ENCODE data around the gene CAGE1. TPM values are rescaled to one million over a fixed set of nuclear protein-coding genes. Genes with fewer than 3 reads are reported as not detected.

CAGE1 gene
- total and polyA plus RNA-seq, 4 donors = 0.15 TPM; not detected in 3

- no peak for TF ChIP-seq CTCF (IDR thresholded peaks at IDR 0.05; ENCODE audit: control extremely low read depth, extremely low read depth)
- 85 to 94% methylated on average over 1 of the region's 1 CpG for WGBS, 2 donors
- H3K36me3 ChIP-seq (ENCODE audit: control insufficient read depth in 4 of 4, insufficient read depth in 4 of 4, low read length in 4 of 4) = peaks cover 21 to 56% (median 31%) of the 10 kb centered on the region in 4 donors
Measured at GRCh38 chr6:7298113-7298512, 91.4 kb downstream of the CAGE1 start.

GRCh38 chr6:7296602-7297001 is 92.9 kb downstream of the CAGE1 start:
- H3K4me3 ChIP-seq = no peak overlapping the region
- no peaks in the 10 kb centered on the region for H3K27me3 ChIP-seq (ENCODE audit: control insufficient read depth in 3 of 3, insufficient read depth in 3 of 3, low read length in 2 of 3)
- H3K36me3 ChIP-seq (ENCODE audit: control insufficient read depth in 4 of 4, insufficient read depth in 4 of 4, low read length in 4 of 4) = peaks cover 20 to 47% (median 30%) of the 10 kb centered on the region in 4 donors
- H3K9me3 ChIP-seq (ENCODE audit: control insufficient read depth in 4 of 4, insufficient read depth in 3 of 4, low read length in 3 of 4) = peaks cover 0 to 1% (median 0%) of the 10 kb centered on the region in 4 donors
- DNase-seq = no peak
- 83 to 84% methylated on average over 2 of the region's 2 CpGs for WGBS, 2 donors
- no peak for TF ChIP-seq CTCF (IDR thresholded peaks at IDR 0.05; ENCODE audit: control extremely low read depth, extremely low read depth)
- no peak overlapping the region for H3K9ac ChIP-seq (ENCODE audit: insufficient read depth in 1 of 2, low read length in 2 of 2)
- no peaks in the 10 kb centered on the region for H3K4me1 ChIP-seq (ENCODE audit: control insufficient read depth in 5 of 5, insufficient read depth in 5 of 5, low read length in 5 of 5)
- ATAC-seq (ENCODE audit: insufficient read depth, low FRiP score) = no peak
- H3K27ac ChIP-seq (ENCODE audit: low read depth in 1 of 2, low read length in 1 of 2) = no peak overlapping the region

More at GRCh38 chr6:7298113-7298512, 91.4 kb downstream of the CAGE1 start:
- DNase-seq (no peak), ATAC-seq (ENCODE audit: insufficient read depth, low FRiP score) (no peak)
- Histone ChIP-seq H3K27me3 (ENCODE audit: control insufficient read depth in 3 of 3, insufficient read depth in 3 of 3, low read length in 2 of 3) (no peaks in the 10 kb centered on the region), H3K9me3 (ENCODE audit: control insufficient read depth in 4 of 4, insufficient read depth in 3 of 4, low read length in 3 of 4) (peaks cover 0 to 1% (median 0%) of the 10 kb centered on the region in 4 donors), H3K4me1 (ENCODE audit: control insufficient read depth in 5 of 5, insufficient read depth in 5 of 5, low read length in 5 of 5) (no peaks in the 10 kb centered on the region), H3K4me3 (no peak overlapping the region), H3K27ac (ENCODE audit: low read depth in 1 of 2, low read length in 1 of 2) (no peak overlapping the region), H3K9ac (ENCODE audit: insufficient read depth in 1 of 2, low read length in 2 of 2) (no peak overlapping the region)

- no peak for TF ChIP-seq CTCF (IDR thresholded peaks at IDR 0.05; ENCODE audit: control extremely low read depth, extremely low read depth)
- no peak overlapping the region for H3K9ac ChIP-seq (ENCODE audit: insufficient read depth in 1 of 2, low read length in 2 of 2)
- no peak overlapping the region for H3K27ac ChIP-seq (ENCODE audit: low read depth in 1 of 2, low read length in 1 of 2)
- DNase-seq = no peak
- no peak for ATAC-seq (ENCODE audit: insufficient read depth, low FRiP score)
- peaks cover 17 to 40% (median 26%) of the 10 kb centered on the region in 4 donors for H3K36me3 ChIP-seq (ENCODE audit: control insufficient read depth in 4 of 4, insufficient read depth in 4 of 4, low read length in 4 of 4)
- H3K27me3 ChIP-seq (ENCODE audit: control insufficient read depth in 3 of 3, insufficient read depth in 3 of 3, low read length in 2 of 3) = no peaks in the 10 kb centered on the region
- H3K4me3 ChIP-seq = no peak overlapping the region
- H3K9me3 ChIP-seq (ENCODE audit: control insufficient read depth in 4 of 4, insufficient read depth in 3 of 4, low read length in 3 of 4) = peaks cover 0 to 1% (median 0%) of the 10 kb centered on the region in 4 donors
- H3K4me1 ChIP-seq (ENCODE audit: control insufficient read depth in 5 of 5, insufficient read depth in 5 of 5, low read length in 5 of 5) = no peaks in the 10 kb centered on the region
- 95 to 97% methylated on average over 3 of the region's 3 CpGs for WGBS, 2 donors
Measured at GRCh38 chr6:7295916-7296315, 93.6 kb downstream of the CAGE1 start.
